Stimulated activated memory B cell treated with anti-CD40 and anti-IgM and Interleukin-4, amounts not matched to agents 10 μg/mL and 1 μg/mL and 100 μg/mL, for 72 hours (primary cell): ENCODE results near the gene WHAMM.
A peak's percentile ranks its signal among the peaks of the same experiment; 100 is the strongest.
"Not testable (repeated sequence)": the region's sequence is repeated elsewhere in the genome, so short reads cannot be mapped to it uniquely, and the experiment has no call there.

Source experiments
- ATAC-seq: fragments of 150-1000 bp; cut with Tn5 transposase; 2 replicates; pipeline ENCODE4 v1.10.0; 2021
- H3K27ac Mint-ChIP-seq: one replicate; pipeline ENCODE4 v1.8.0; 2022; ENCODE audit warnings: mild to moderate bottlenecking, mixed read lengths
- H3K27me3 Mint-ChIP-seq: one replicate; pipeline ENCODE4 v1.8.0; 2022; ENCODE audit warnings: mixed read lengths
- H3K36me3 Mint-ChIP-seq: one replicate; pipeline ENCODE4 v1.8.0; 2022; ENCODE audit warnings: mixed read lengths
- H3K4me1 Mint-ChIP-seq: one replicate; pipeline ENCODE4 v1.8.0; 2022; ENCODE audit warnings: mixed read lengths
- H3K4me3 Mint-ChIP-seq: one replicate; pipeline ENCODE4 v1.8.0; 2022; ENCODE audit warnings: mild to moderate bottlenecking, moderate library complexity, mixed read lengths
- H3K9me3 Mint-ChIP-seq: one replicate; pipeline ENCODE4 v1.8.0; 2022; ENCODE audit warnings: mixed read lengths

The WHAMM gene

DNA sequence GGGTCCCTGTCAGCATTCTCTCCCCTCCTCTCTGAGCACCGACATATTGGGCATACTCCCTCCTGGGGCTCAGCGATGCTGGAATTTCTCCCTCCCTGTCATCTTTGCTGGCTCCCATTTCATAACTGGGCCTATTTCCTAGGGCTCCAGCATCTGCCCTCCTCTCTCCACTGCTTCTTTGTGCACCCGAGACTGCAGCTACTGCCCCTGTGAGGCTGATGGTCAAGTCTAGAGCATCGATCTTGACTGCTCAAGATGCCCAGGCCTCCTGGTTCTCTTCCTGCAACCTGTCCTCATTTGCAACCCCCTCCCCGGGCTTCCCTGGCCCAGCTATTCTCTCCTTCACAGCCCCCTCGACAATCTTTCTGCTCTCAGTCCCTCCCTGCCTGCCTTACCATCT lies 53.5 kb downstream of the WHAMM start:
- no peaks in the 10 kb centered on the region for H3K9me3 Mint-ChIP-seq
- peaks cover 47% of the 10 kb centered on the region for H3K36me3 Mint-ChIP-seq
- ATAC-seq: no peak
- no peaks in the 10 kb centered on the region for H3K4me1 Mint-ChIP-seq
- no peak overlapping the region for H3K4me3 Mint-ChIP-seq
- no peaks in the 10 kb centered on the region for H3K27me3 Mint-ChIP-seq
- H3K27ac Mint-ChIP-seq: peak overlapping the region; percentile 8

DNA sequence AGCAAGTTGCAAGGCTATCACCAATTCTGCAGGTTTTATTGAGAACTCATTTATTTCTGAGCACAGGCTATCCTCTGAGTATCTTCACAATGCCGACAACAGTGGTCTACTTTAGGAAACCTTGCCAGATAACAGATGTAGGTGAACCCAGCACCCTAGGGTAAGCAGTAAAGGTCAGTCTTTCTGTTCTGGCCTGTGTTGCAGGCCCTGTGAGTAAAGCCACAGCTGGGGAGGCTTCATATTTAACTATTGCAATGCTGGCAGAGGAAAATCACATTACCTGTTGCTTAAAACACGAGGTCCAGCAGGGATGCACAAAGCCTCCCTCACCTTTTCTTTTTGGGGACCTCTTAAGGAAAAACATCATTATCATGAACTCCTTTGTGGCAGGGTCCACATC lies 55.5 kb downstream of the WHAMM start:
- no peaks in the 10 kb centered on the region for H3K4me1 Mint-ChIP-seq

DNA sequence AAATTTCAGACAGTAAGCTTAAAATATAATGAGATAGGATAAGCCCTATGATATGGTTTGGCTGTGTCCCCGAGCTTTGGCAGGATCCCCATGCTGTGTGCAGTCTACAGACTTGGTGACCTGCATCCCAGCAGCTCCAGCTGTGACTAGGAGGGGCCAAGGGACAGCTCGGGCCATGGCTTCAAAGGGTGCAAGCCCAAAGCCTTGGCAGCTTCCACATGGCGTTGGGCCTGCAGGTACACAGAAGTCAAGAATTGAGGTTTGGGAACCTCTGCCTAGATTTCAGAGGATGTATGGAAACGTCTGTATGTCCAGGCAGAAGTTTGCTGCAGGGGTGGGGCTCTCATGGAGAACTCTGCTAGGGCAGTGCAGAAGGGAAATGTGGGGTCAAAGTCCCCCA lies 56.2 kb downstream of the WHAMM start:
- peaks cover 29% of the 10 kb centered on the region for H3K36me3 Mint-ChIP-seq
- not testable (repeated sequence) for H3K27ac Mint-ChIP-seq, H3K9me3 Mint-ChIP-seq, H3K27me3 Mint-ChIP-seq, H3K4me1 Mint-ChIP-seq, ATAC-seq, H3K4me3 Mint-ChIP-seq

More for the DNA sequence above, 55.5 kb downstream of the WHAMM start:
- H3K27me3 Mint-ChIP-seq: no peaks in the 10 kb centered on the region
- no peak for ATAC-seq
- no peak overlapping the region for H3K4me3 Mint-ChIP-seq
- H3K36me3 Mint-ChIP-seq: peaks cover 35% of the 10 kb centered on the region
- H3K9me3 Mint-ChIP-seq: no peaks in the 10 kb centered on the region
- no peak overlapping the region for H3K27ac Mint-ChIP-seq

DNA sequence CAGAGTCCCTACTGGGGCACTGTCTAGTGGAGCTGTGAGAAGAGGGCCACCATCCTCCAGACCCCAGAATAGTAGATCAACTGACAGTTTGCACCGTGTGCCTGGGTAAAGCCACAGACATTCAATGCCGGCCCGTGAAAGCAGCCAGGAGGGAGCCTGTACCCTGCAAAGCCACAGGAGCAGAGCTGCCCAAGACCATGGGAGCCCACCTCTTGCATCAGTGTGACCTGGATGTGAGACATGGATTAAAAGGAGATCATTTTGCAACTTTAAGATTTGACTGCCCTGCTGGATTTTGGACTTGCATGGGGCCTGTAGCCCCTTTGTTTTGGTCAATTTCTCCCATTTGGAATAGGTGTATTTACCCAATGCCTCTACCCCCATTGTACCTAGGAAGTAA lies 56.6 kb downstream of the WHAMM start:
- not testable (repeated sequence) for H3K4me3 Mint-ChIP-seq, ATAC-seq, H3K27ac Mint-ChIP-seq, H3K27me3 Mint-ChIP-seq, H3K4me1 Mint-ChIP-seq, H3K9me3 Mint-ChIP-seq
- peaks cover 25% of the 10 kb centered on the region for H3K36me3 Mint-ChIP-seq

DNA sequence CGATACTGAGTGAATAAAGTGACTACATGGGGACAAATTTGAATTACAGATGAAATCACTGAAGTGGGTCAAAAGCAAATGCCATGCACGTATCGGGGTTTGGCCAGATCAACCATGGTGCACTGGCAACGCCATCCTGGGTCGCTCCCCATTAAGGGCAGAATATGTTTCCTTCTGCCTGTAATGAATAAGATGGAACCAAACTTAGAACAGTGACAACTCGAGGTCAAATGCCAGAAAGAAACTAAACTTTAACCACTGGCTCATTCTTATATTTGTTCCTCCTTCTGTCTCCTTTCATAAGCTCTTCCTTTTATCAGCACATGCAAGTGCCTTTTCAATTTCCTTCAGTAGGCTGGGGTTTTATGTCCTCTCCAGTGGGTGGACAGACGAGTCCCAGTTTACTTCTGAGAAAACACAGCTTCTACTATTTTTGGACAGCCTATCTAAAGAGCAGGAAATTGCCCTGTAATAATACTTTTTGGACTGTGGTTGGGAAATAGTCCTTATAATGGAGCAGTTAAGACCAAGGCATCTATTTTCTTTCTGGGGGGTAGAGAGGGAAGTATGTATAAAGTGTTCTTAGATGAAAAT lies 61.4 kb downstream of the WHAMM start:
- Mint-ChIP-seq H3K27me3 (no peaks in the 10 kb centered on the region), H3K36me3 (peaks cover 49% of the 10 kb centered on the region), H3K27ac (peak overlapping the region; percentile 1), H3K4me1 (peaks cover 23% of the 10 kb centered on the region), H3K4me3 (no peak overlapping the region), H3K9me3 (no peaks in the 10 kb centered on the region)
- peak; percentile 45 for ATAC-seq

DNA sequence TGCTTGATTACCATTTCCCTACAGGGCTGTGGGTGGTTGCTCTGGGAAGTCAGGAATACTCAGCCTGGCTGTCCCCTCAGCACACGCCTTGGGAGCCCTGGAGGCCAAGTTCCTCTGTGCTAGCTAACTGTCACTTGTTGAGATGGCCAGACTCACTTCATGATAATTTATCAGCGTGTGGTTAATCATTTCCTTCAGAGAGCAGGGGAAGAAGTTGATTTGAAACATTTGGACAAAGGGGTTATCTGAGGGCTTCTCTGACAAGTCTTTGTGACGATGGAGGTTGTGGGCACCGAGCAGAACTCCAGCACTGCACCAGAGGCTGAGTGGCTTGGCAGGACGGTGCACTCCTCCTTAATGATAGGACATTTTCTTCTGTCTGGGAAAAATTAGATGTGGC lies 61.9 kb downstream of the WHAMM start:
- peak; percentile 24 for ATAC-seq
- peak overlapping the region; percentile 1 for H3K27ac Mint-ChIP-seq
- peaks cover 53% of the 10 kb centered on the region for H3K36me3 Mint-ChIP-seq

DNA sequence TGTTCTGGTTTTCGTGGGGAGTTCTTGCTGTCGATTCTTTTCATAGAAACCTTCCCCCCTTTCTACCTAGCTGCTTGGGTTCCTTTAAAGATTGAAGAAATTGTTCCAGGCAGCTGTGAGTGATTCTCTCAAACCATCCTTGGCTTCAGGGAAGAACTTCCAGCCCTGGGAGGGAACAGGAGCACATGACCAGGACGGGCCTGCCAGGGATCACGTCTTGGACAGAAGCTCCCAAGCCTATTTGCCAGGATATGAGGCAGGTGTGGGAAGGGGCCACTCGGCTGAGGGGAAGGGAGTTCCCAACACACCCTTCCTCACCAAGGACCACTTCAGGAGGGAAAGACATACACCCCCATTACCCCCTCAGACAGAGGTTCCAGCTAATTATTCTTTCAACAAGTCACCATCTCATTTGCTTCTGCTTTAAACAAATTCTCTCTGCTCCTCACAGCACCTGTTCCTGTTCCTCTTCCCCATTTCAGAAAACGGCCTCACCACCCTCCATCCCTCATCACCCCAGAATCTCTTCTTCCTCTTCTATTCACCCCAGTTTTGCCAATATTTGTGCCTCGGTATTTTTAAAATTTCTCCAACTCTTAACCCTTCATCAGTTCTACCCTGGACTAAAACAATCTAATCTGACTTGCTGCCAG lies 62.5 kb downstream of the WHAMM start:
- Mint-ChIP-seq H3K4me3 (no peak overlapping the region), H3K4me1 (peaks cover 23% of the 10 kb centered on the region), H3K27ac (peak overlapping the region; percentile 1), H3K27me3 (no peaks in the 10 kb centered on the region), H3K9me3 (no peaks in the 10 kb centered on the region), H3K36me3 (peaks cover 53% of the 10 kb centered on the region)
- no peak for ATAC-seq

More for the DNA sequence above, 61.9 kb downstream of the WHAMM start:
- Mint-ChIP-seq H3K9me3 (no peaks in the 10 kb centered on the region), H3K4me3 (no peak overlapping the region), H3K27me3 (no peaks in the 10 kb centered on the region), H3K4me1 (peaks cover 23% of the 10 kb centered on the region)

DNA sequence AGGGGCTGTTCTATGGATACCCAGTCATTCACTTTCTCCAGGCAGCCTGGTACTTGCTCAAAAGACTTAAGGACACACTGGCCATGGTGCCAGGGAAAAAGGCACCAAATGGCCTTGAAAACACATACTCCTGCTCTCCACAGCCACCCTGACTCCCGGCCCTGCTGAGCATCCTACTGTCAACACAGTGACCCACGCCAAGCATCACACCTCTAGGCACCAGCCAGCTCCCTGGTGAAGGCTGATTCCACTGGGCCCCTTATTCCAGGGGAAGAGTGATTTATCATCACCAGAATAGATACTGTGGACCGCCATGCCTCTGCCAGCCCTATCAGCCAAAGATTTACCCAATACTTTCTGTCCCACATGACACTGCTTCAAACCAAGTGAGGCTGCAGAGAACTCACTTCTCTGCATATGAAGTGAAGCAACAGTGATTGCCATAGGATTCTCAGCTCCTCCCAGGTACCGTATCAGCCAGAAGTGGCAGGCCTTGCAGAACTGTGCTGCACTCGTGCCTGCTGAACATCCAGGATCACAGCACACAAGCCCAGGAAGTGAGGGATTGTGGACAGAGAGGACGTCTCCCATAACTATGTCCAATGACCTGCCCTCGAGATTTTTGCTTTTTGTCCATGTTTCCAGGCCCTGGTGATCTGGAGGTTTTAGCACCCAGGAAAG lies 63.7 kb downstream of the WHAMM start:
- no peaks in the 10 kb centered on the region for H3K27me3 Mint-ChIP-seq
- no peaks in the 10 kb centered on the region for H3K9me3 Mint-ChIP-seq
- peaks cover 23% of the 10 kb centered on the region for H3K4me1 Mint-ChIP-seq
- no peak overlapping the region for H3K4me3 Mint-ChIP-seq
- peaks cover 53% of the 10 kb centered on the region for H3K36me3 Mint-ChIP-seq
- no peak overlapping the region for H3K27ac Mint-ChIP-seq
- no peak for ATAC-seq

DNA sequence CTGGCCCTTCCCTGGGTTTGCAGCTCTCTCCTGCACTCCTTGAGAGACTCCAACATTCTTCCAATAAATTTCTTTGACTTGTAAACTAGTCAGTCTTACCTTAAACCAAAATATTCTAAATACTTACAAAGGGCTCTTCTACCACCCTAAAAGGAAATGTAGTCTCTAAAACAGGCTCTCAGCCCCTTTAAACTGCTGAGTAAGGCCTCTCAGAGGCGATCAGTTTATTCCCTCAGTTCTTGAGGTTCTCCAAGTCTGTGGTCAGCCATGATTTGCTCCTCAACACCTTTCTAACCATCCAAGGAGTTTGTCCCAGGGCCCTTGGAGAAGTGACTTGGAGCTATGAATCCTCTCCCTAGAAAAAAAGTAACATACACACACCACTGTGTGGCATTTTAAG lies 64.8 kb downstream of the WHAMM start:
- Mint-ChIP-seq H3K4me3 (no peak overlapping the region), H3K9me3 (no peaks in the 10 kb centered on the region), H3K27ac (no peak overlapping the region), H3K27me3 (no peaks in the 10 kb centered on the region), H3K36me3 (peaks cover 59% of the 10 kb centered on the region), H3K4me1 (peaks cover 23% of the 10 kb centered on the region)
- ATAC-seq: no peak

DNA sequence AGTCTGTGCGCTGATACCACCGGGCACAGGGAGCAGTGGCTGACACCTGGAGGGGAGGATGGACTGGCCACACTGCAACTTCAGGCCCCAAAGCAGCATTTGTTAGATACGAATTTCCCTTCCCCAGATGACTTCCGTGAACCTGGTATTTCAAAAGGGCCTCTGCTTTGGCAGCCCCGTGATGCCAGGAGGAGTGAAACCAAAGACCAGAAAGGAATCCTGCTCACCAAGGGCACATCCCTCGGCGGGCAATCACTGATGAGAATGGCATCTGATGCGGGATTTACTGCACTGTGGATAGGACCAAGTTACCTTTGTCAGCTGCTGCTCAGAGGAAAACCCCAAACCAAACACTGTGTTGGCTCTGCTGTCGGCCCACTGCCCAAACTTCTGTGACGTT lies 65.5 kb downstream of the WHAMM start:
- peaks cover 23% of the 10 kb centered on the region for H3K4me1 Mint-ChIP-seq
- H3K27me3 Mint-ChIP-seq: no peaks in the 10 kb centered on the region
- H3K9me3 Mint-ChIP-seq: no peaks in the 10 kb centered on the region
- no peak for ATAC-seq
- H3K27ac Mint-ChIP-seq: no peak overlapping the region
- no peak overlapping the region for H3K4me3 Mint-ChIP-seq
- peaks cover 58% of the 10 kb centered on the region for H3K36me3 Mint-ChIP-seq

DNA sequence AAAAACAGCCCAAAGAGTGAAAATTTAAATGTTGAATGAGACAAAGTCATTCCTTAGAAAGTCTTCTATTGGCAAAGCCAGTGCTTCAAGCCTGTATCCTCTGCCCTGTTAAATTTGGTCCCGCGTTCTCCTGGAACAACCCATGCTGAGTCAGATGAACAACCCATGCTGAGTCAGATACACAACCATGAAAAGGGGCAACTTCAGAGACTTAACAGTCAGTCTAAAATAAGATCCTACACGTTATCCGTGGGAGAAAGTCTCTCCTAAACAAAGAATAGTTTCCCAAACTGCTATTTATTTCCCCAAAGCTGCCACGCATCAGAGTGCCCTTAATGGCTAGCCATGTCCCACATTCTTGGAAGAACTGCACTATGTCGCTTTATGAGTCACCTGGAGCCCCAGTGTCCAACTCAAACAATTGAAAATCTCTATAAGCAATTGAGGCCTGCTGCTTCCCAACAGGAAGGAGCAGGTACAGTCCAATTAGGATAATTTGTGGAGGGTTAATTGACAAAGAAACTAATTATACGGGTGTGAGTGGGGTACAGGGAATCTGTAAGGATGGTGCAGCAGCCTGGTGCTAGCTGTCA lies 66.1 kb downstream of the WHAMM start:
- Mint-ChIP-seq H3K36me3 (peaks cover 62% of the 10 kb centered on the region), H3K27ac (no peak overlapping the region), H3K4me1 (peaks cover 23% of the 10 kb centered on the region)

DNA sequence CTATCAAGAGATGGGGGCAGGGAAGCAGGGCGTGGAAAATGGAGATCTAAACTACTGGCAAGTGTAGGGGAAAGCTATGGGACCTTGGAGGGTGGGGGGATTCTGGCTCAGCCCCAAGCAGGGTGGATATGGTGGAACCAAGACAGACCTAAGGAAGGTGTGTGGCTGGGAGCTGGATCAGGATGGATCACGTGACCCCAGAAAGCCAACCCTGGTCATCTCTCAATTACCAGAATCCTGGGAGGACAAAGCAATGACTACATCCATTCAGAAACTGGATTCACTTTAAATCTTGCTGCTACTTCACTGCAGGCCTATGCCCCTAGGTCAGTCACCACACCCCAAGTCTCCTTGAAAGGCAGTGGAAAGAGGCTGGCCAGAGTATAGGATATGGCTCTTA lies 68.4 kb downstream of the WHAMM start:
- H3K27me3 Mint-ChIP-seq: no peaks in the 10 kb centered on the region
- H3K9me3 Mint-ChIP-seq: no peaks in the 10 kb centered on the region
- peaks cover under 1% of the 10 kb centered on the region for H3K4me1 Mint-ChIP-seq
- no peak overlapping the region for H3K4me3 Mint-ChIP-seq
- H3K36me3 Mint-ChIP-seq: peaks cover 56% of the 10 kb centered on the region
- no peak overlapping the region for H3K27ac Mint-ChIP-seq
- ATAC-seq: no peak

More for the DNA sequence above, 66.1 kb downstream of the WHAMM start:
- no peaks in the 10 kb centered on the region for H3K9me3 Mint-ChIP-seq
- H3K27me3 Mint-ChIP-seq: no peaks in the 10 kb centered on the region
- no peak for ATAC-seq
- H3K4me3 Mint-ChIP-seq: no peak overlapping the region

DNA sequence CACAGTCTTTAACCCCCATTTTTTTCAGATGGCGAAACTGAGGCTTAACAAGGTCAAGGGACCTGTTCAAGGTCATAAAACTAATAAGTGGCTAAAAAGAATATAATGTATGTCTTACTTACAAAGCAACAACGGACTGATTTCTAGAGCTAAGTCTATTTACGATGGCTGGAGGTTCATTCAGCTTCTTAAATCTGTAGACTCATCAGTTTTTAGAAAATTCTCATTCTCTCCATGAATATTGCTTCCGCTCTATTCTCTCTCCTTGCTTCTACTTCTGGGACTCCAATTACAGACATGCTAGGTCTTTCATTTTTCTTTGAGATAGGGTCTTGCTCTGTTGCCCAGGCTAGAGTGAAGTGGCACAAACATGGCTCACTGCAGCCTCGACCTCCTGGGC lies 68.9 kb downstream of the WHAMM start:
- no peak for ATAC-seq
- Mint-ChIP-seq H3K27me3 (no peaks in the 10 kb centered on the region), H3K27ac (no peak overlapping the region), H3K4me1 (no peaks in the 10 kb centered on the region), H3K9me3 (no peaks in the 10 kb centered on the region), H3K4me3 (no peak overlapping the region), H3K36me3 (peaks cover 51% of the 10 kb centered on the region)

DNA sequence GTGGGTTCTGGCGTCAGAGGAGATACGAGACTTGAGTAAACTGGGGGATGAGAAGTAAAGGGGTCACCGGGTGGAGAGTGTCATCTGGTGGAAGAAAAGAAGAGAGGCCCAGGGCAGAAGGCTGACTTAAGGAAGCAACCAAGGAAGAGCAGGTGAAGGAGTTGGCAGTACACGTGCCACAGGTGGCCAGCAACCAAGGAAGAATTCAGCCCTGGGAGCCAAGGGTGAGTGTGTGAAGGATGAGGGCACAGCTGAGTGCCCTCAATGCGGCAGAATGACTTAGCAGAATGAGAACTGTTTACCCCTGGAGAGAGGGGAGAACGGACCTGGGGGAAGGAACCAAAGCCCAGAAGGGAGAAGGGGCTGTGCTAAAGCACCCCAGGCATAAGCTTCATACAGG lies 71.3 kb downstream of the WHAMM start:
- no peak overlapping the region for H3K27ac Mint-ChIP-seq
- no peaks in the 10 kb centered on the region for H3K4me1 Mint-ChIP-seq
- no peak overlapping the region for H3K4me3 Mint-ChIP-seq
- peaks cover 28% of the 10 kb centered on the region for H3K36me3 Mint-ChIP-seq
- H3K9me3 Mint-ChIP-seq: no peaks in the 10 kb centered on the region
- no peaks in the 10 kb centered on the region for H3K27me3 Mint-ChIP-seq
- ATAC-seq: no peak

DNA sequence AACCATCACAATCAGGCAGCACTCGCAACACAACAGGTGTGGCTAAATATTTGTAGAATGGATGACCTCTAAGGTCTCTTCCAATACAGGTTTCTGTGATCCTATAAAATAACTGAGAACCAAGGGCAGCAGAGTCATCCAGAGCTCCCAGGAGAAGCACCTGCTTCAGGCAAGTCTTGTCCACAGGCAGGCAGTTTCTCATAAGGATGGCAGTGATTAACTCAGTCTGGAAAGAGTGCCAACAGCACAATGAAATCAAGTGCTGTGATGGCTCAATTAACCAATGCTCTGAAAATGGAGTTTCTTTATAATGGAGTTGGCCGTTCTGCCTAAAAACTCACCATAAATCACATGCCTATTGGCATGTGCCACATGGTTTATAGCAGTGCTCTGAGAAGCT lies 72.3 kb downstream of the WHAMM start:
- H3K36me3 Mint-ChIP-seq: peaks cover 23% of the 10 kb centered on the region

More for the DNA sequence above, 72.3 kb downstream of the WHAMM start:
- Mint-ChIP-seq H3K4me3 (no peak overlapping the region), H3K27me3 (no peaks in the 10 kb centered on the region), H3K9me3 (no peaks in the 10 kb centered on the region), H3K27ac (no peak overlapping the region), H3K4me1 (no peaks in the 10 kb centered on the region)
- no peak for ATAC-seq
